GM08714 (cell line): ENCODE results near the gene SOAT2.

Experiments used
- H3K4me3 ChIP-seq: fragments of 200-500 bp; sonication (Bioruptor generic); 2 replicates; pipeline ENCODE4 v1.5.1; 2014; ENCODE audit warnings: mild to moderate bottlenecking, low read length, inconsistent platforms
- ZNF274 ChIP-seq: IDR thresholded peaks from 2 replicates; pipeline ENCODE4 v1.6.1; 2012; ENCODE audit warnings: mild to moderate bottlenecking, low read depth, low read length

Gene SOAT2

DNA sequence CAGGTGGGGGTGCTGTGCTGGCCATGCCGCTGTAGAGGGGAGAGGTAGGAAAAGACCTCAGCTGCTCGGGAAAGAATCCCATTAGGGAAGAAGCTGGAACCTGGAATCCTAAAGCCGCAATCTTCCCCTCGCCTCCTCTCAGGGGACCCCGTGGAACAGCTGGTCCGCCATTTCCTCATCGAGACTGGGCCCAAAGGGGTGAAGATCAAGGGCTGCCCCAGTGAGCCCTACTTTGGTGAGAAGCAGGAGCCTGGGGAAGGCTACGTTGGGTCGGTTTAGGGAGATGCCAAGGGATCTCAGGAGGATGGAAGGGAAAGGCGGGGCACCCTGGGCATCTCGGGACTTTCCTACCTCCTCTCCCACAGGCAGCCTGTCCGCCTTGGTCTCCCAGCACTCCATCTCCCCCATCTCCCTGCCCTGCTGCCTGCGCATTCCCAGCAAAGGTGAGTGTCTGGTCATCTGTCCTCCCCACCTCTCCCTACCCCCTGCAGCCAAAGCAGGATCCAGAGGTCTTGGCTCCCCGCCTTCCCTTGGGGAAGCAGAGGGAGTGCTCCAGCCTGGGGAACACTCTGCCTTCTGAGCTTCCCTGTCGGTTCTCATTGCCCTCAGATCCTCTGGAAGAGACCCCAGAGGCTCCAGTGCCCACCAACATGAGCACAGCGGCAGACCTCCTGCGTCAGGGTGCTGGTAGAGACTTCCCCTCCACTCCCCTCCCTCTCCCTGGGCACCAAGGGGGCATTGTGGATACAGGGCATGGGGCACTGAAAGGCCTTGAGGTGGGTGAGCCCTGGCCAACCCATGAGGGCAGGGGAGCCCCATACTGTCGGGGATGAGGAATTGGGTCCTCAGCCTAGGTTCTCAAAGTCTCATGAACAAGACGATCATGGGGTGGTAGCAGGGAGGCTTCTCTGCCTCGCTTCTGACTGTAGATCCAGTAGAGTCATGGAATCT lies 41.0 kb upstream of the SOAT2 start:
- no peak overlapping the region for H3K4me3 ChIP-seq
- TF ChIP-seq ZNF274: no peak

- no peak overlapping the region for H3K4me3 ChIP-seq
- no peak for TF ChIP-seq ZNF274
These were observed 40.1 kb upstream of the SOAT2 start for GRCh38 chr12:53062977-53063707.

GRCh38 chr12:53063708-53064612 lies 39.3 kb upstream of the SOAT2 start:
- no peak overlapping the region for H3K4me3 ChIP-seq
- no peak for TF ChIP-seq ZNF274

DNA sequence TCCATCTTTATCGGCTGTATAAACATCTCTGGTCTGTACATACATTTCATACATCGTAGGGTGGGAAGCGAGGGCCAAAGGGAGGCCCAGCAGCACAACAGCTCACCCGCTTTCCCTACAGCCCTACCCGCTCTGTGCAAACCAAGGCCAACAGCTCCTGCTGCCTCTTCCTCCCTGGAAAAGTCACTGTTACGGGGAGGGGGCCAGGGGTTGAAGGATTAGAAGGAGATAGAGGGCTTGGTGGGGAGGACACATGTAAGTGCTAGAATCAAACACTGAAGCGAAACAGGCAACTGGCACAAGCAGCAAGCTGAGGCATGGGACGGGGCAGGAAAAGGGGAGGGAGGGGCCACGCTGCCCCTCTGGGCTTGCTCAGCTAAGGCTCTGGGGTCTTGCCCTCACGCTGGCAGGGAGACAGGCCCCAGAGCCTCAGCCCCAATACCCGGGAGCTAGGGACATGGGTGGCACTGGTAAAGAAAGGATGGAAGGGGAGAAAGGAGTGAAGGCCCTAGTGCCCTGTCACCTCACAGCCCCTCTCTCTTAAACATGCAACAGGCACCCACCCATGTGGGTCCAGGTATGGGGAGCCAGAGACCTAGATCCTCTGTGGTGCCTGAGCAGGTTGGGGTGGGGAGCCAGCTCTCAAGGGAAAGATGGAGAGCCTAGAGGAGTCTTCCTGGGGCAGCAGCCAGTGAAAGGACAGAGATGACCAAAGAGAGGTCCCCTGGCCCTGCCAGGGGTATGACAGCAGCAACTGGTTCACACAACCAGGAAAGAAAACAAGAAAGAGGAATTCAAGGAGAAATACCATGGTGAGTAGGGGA lies 38.5 kb upstream of the SOAT2 start:
- TF ChIP-seq ZNF274: no peak
- no peak overlapping the region for H3K4me3 ChIP-seq

- no peak for TF ChIP-seq ZNF274
- no peak overlapping the region for H3K4me3 ChIP-seq
These were observed 37.8 kb upstream of the SOAT2 start for GRCh38 chr12:53065470-53065869.

GRCh38 chr12:53065975-53066931 lies 37.0 kb upstream of the SOAT2 start:
- no peak for TF ChIP-seq ZNF274

DNA sequence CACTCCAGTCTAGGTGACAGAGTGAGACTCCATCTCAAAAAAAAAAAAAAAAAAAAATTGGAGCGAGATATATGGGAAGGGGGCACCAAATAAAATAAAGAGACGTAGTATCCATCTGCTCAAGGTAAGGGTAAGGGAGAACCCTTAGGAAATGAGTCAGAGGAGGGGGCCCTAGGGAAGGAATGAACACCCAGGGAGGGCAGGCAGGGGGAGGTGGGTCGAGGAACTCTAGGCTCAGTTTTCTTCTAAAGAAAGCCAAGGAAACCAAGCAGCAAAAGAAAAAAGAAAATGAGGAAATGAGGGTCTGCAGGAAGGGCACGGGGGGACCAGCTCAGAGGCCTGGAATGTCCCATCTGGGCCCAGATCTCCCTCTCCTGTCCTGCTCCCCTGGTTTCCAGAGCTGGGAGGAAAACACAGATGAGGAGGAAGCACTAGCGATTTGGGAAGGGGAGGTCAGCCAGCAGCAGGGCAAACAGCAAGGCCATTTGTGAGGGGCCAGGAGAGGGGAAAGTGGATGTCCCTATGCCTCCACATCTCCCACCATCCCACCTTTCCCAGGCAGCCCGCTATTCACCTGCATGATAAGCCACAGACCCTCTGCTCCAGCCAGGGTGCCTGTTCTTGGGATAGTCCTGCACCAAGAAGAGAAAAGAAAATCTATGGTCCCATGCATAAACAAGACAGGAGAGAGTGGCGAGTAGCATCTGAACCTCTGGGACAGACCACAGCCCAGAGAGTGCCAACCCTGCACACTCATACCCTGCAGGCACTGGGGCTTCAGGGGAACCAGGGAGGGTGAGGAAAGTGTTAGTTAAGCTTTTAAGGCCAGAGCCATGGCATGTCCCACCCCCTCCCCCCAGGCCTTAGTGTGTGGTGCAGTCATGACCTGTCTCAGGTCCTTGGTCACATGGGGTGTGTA lies 36.0 kb upstream of the SOAT2 start:
- TF ChIP-seq ZNF274: no peak
- no peak overlapping the region for H3K4me3 ChIP-seq

More at GRCh38 chr12:53065975-53066931, 37.0 kb upstream of the SOAT2 start:
- no peak overlapping the region for H3K4me3 ChIP-seq

GRCh38 chr12:53067993-53068770 lies 35.1 kb upstream of the SOAT2 start:
- no peak overlapping the region for H3K4me3 ChIP-seq
- no peak for TF ChIP-seq ZNF274

- no peak for TF ChIP-seq ZNF274
- no peak overlapping the region for H3K4me3 ChIP-seq
These were observed 34.3 kb upstream of the SOAT2 start for GRCh38 chr12:53068811-53069585.
